NB4 (cell line): ENCODE data around the gene MYO1D.

Experiments used
- DNase-seq: peaks from one replicate; pipeline ENCODE4 v3.0.0; 2010; ENCODE audit warnings: low read depth
- H3K4me3 ChIP-seq: one replicate; pipeline ENCODE4 v1.5.1; 2011; ENCODE audit warnings: mild to moderate bottlenecking, low read depth, low read length, moderate library complexity
- MYC ChIP-seq: IDR thresholded peaks from 2 replicates; pipeline ENCODE4 v1.6.1; 2011; ENCODE audit warnings: low read depth, low read length
- POLR2A ChIP-seq: IDR thresholded peaks from 2 replicates; pipeline ENCODE4 v1.6.1; 2011; ENCODE audit warnings: mild to moderate bottlenecking; ENCODE audit not compliant: insufficient read length; ENCODE audit errors: extremely low read depth
- TF ChIP-seq, protein P1 (sequence below): IDR thresholded peaks from 2 replicates; pipeline ENCODE4 v1.6.1; 2011; ENCODE audit warnings: low read depth, low read length
- TF ChIP-seq, protein P2 (sequence below): IDR thresholded peaks from one replicate; pipeline ENCODE4 v1.5.1; 2012; ENCODE audit warnings: low read depth, low read length

MYO1D gene

DNA sequence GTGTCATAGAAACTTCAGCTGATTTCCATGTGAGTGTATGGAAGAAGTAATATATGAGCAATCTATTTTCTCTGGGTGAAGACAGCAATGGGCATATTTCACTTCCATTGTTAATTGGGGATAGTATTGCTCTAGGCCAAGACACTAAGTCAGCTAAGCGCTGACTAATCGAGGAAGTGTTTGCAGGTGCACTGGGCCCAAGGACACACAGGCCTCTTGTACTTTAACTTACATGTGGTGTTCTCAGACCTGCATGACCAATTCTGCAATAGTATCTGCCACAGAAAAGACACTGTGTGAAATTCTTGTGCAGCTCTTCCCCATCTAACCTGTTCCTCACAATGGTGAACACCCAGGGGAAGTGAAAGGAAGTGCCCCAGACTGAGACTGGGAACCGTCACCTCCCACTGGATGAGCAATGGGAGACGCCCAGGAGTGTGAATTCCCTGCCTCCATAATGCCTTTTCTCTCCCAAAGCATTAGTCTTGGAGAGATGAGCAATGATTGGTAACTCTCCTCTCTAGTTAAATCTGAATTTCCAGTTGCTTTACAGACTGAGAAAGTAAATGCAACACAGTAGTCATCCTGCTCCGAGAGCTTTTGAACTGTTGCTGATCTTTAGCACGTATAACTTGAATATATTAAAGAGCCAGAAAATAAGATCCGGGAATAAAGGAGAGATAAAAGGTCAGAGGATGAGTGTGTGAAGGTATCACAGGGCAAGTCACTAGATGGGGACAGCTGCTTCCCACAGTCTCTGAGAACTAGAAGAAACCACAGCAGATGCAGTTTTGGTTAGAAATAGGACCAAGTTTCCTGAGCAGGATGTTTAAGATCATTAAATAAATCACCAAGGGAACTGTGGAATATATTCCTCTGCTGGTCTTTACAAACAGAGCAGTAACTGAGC, 307.5 kb downstream of the MYO1D start:
- DNase-seq = no peak
- no peak overlapping the region for H3K4me3 ChIP-seq
- TF ChIP-seq, protein P1, sequence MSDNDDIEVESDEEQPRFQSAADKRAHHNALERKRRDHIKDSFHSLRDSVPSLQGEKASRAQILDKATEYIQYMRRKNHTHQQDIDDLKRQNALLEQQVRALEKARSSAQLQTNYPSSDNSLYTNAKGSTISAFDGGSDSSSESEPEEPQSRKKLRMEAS = no peak
- TF ChIP-seq, protein P2, sequence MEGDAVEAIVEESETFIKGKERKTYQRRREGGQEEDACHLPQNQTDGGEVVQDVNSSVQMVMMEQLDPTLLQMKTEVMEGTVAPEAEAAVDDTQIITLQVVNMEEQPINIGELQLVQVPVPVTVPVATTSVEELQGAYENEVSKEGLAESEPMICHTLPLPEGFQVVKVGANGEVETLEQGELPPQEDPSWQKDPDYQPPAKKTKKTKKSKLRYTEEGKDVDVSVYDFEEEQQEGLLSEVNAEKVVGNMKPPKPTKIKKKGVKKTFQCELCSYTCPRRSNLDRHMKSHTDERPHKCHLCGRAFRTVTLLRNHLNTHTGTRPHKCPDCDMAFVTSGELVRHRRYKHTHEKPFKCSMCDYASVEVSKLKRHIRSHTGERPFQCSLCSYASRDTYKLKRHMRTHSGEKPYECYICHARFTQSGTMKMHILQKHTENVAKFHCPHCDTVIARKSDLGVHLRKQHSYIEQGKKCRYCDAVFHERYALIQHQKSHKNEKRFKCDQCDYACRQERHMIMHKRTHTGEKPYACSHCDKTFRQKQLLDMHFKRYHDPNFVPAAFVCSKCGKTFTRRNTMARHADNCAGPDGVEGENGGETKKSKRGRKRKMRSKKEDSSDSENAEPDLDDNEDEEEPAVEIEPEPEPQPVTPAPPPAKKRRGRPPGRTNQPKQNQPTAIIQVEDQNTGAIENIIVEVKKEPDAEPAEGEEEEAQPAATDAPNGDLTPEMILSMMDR = no peak
- TF ChIP-seq POLR2A (no peak), MYC (no peak)

DNA sequence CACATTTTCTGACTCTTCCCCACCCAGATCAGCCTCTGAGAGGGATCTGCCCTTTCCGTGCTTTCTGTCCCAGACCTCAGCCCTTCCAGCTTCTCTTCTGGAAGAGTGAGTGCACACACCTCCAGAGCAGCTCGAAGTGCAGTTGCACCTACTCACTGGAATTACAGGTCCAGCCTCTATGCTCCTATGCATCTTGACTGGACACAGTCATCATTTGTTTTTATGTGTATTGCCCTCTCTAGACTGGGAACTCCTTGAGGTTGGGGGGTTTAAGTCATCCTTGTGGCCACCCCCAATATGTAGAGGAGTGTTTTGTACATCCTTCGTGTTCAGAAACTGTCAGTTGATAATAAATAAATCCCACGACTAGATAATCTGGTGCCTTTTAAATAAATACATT, 308.2 kb downstream of the MYO1D start:
- no peak for DNase-seq
- H3K4me3 ChIP-seq = no peak overlapping the region
- TF ChIP-seq, protein P2 = no peak
- TF ChIP-seq, protein P1 = no peak
- TF ChIP-seq MYC = no peak
- no peak for TF ChIP-seq POLR2A

DNA sequence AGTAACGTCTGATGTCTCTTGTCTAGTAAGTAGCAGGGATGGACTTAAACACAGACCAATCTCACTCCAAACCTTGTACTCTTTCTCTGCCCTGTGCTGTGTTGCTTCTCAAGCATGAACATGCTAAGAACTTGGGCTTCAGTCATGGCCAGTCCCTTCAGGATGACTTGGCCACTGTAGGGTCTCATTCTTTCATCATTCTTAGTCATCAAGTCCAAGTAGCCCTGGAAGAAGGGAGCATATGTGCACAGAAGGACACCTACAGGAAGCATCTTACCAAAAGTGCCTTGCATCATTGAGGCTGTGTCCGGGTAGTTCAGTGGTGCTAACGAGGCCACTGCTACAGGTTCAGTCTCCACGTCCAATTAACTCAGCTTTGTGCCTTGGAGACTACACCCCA, 309.4 kb downstream of the MYO1D start:
- TF ChIP-seq, protein P2 = no peak
- TF ChIP-seq MYC = no peak
- TF ChIP-seq POLR2A = no peak
- TF ChIP-seq, protein P1 = no peak
- DNase-seq = peak; percentile 31
- no peak overlapping the region for H3K4me3 ChIP-seq

DNA sequence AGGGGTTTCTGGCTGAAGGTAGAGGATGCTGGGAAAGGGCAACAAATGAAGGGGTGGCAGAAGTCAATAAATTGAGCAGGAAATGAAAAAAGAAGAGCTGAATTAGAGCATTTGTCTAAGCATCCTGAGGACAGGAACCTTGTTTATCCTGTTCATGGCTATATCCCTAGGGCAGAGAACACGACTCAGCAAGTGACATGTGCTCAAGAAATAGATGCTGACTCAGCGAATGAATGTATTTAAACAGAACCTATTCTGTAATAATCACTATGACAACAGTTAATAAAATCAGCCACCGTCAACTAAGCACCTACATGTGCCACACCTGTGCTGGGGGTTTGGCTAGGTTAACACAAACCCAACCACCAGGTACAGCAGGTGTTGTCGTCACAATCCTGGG, 309.8 kb downstream of the MYO1D start:
- H3K4me3 ChIP-seq = no peak overlapping the region
- no peak for TF ChIP-seq POLR2A
- TF ChIP-seq, protein P2 = no peak
- TF ChIP-seq, protein P1 = no peak
- no peak for TF ChIP-seq MYC
- DNase-seq = no peak

DNA sequence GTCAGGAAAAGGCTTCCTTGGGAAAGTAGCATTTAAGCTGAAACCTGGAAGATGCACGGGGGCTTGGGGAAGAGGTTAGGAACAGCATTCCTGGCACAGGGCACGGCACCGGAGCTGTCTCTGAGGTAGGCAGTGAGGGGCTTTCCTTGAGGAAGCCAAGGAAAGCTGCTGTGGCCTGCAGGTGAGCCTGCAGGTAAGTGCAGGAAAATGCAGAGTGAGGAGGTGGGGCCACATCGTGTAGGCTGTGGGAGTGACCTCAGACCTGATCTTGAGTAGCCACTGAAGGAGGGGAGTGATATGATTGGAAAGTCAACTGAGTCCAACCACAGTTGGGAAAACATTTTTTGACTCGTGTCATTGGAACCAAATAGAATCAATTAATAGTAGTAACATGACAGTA, 310.6 kb downstream of the MYO1D start:
- TF ChIP-seq, protein P2 = no peak
- TF ChIP-seq MYC (no peak), POLR2A (no peak)
- TF ChIP-seq, protein P1 = no peak
- DNase-seq = no peak
- no peak overlapping the region for H3K4me3 ChIP-seq
